HUDEP-2 (cell line): ENCODE measurements around the gene WDPCP.
"Not testable (repeated sequence)": the region's sequence is repeated elsewhere in the genome, so short reads cannot be mapped to it uniquely, and the experiment has no call there.

ENCODE experiments used
- DNase-seq, 76 experiments: peaks; one replicate each; lab custom pipeline; 2025; ENCODE audit not compliant: unreplicated experiment in 76 of 76; lab: John Stamatoyannopoulos, UW

The WDPCP gene

GRCh38 chr2:63374341-63374740 is 213.9 kb downstream of the WDPCP start:
- no peak for DNase-seq

GRCh38 chr2:63372549-63372948 is 215.7 kb downstream of the WDPCP start:
- no peak for DNase-seq

- no peak for DNase-seq
Measured at GRCh38 chr2:63369146-63369545, 219.1 kb downstream of the WDPCP start.

- no peak for DNase-seq
Measured at GRCh38 chr2:63364866-63365265, 223.4 kb downstream of the WDPCP start.

- DNase-seq: not testable (repeated sequence)
Measured at GRCh38 chr2:63357722-63358121, 230.6 kb downstream of the WDPCP start.

- no peak for DNase-seq
Measured at GRCh38 chr2:63347361-63347760, 240.9 kb downstream of the WDPCP start.

- DNase-seq: no peak
Measured at GRCh38 chr2:63346411-63346810, 241.9 kb downstream of the WDPCP start.

- no peak for DNase-seq
Measured at GRCh38 chr2:63345285-63345633, 243.0 kb downstream of the WDPCP start.

- DNase-seq: no peak
Measured at GRCh38 chr2:63344575-63345284, 243.5 kb downstream of the WDPCP start.

- DNase-seq: no peak
Measured at GRCh38 chr2:63343397-63344109, 244.7 kb downstream of the WDPCP start.

GRCh38 chr2:63340443-63340842 is 247.8 kb downstream of the WDPCP start:
- DNase-seq: no peak

GRCh38 chr2:63334910-63335309 is 253.4 kb downstream of the WDPCP start:
- DNase-seq: no peak

- DNase-seq: no peak
Measured at GRCh38 chr2:63326473-63326872, 261.8 kb downstream of the WDPCP start.

GRCh38 chr2:63323662-63324061 is 264.6 kb downstream of the WDPCP start:
- DNase-seq: not testable (repeated sequence)

GRCh38 chr2:63321973-63322372 is 266.3 kb downstream of the WDPCP start:
- DNase-seq: not testable (repeated sequence)

- DNase-seq: no peak
Measured at GRCh38 chr2:63320669-63321068, 267.6 kb downstream of the WDPCP start.

- DNase-seq: no peak
Measured at GRCh38 chr2:63310614-63311013, 277.7 kb downstream of the WDPCP start.

- DNase-seq: no peak
Measured at GRCh38 chr2:63301481-63301880, 286.8 kb downstream of the WDPCP start.

GRCh38 chr2:63300835-63301234 is 287.4 kb downstream of the WDPCP start:
- DNase-seq: peak in 12 of 76 experiments; percentile 1 to 48 (median 4)

- no peak for DNase-seq
Measured at GRCh38 chr2:63287956-63288355, 300.3 kb downstream of the WDPCP start.

GRCh38 chr2:63286520-63286919 is 301.8 kb downstream of the WDPCP start:
- DNase-seq: not testable (repeated sequence)

GRCh38 chr2:63283273-63283672 is 305.0 kb downstream of the WDPCP start:
- DNase-seq: no peak
